Measurements from ENCODE around the gene KL. TPM values are rescaled to one million over a fixed set of nuclear protein-coding genes. Genes with fewer than 3 reads are reported as not detected.

Gene KL
- total RNA-seq, 1 donor, result 1.3 TPM

GRCh38 chr13:33107361-33107760 lies 91.1 kb downstream of the KL start:
- DNase-seq (ENCODE audit: low read depth in 2 of 3, low spot score in 2 of 3), result no peak

GRCh38 chr13:33108620-33109019 lies 92.4 kb downstream of the KL start:
- DNase-seq (ENCODE audit: low read depth in 2 of 3, low spot score in 2 of 3), result no peak

- DNase-seq (ENCODE audit: low read depth in 2 of 3, low spot score in 2 of 3), result no peak
Measured at GRCh38 chr13:33109271-33109697, 93.1 kb downstream of the KL start.

- no peak for DNase-seq (ENCODE audit: low read depth in 2 of 3, low spot score in 2 of 3)
Measured at GRCh38 chr13:33109801-33110200, 93.6 kb downstream of the KL start.

- DNase-seq (ENCODE audit: low read depth in 2 of 3, low spot score in 2 of 3), result no peak
Measured at GRCh38 chr13:33110386-33110712, 94.1 kb downstream of the KL start.

- DNase-seq (ENCODE audit: low read depth in 2 of 3, low spot score in 2 of 3), result no peak
Measured at GRCh38 chr13:33110713-33111413, 94.6 kb downstream of the KL start.

GRCh38 chr13:33111414-33112110 lies 95.3 kb downstream of the KL start:
- no peak for DNase-seq (ENCODE audit: low read depth in 2 of 3, low spot score in 2 of 3)

GRCh38 chr13:33112766-33113165 lies 96.5 kb downstream of the KL start:
- no peak for DNase-seq (ENCODE audit: low read depth in 2 of 3, low spot score in 2 of 3)

- DNase-seq (ENCODE audit: low read depth in 2 of 3, low spot score in 2 of 3), result no peak
Measured at GRCh38 chr13:33114146-33114545, 97.9 kb downstream of the KL start.

- DNase-seq (ENCODE audit: low read depth in 2 of 3, low spot score in 2 of 3), result no peak
Measured at GRCh38 chr13:33115274-33115673, 99.1 kb downstream of the KL start.
